HepG2 (cell line): Measurements from ENCODE around the gene GAS2.

Source experiments
- CTCF ChIP-seq: sonication (generic); formaldehyde crosslinking; IDR thresholded peaks from 2 replicates; pipeline ENCODE4 v1.5.0; 2020; ENCODE audit warnings: mild to moderate bottlenecking, missing genetic modification reagents, moderate library complexity
- HDAC6 ChIP-seq: fragments of 200-600 bp; sonication (generic); IDR thresholded peaks from 2 replicates; pipeline ENCODE4 v1.7.0; 2017; ENCODE audit warnings: mild to moderate bottlenecking, antibody characterized with exemption, low read length, low read depth
- KDM5A ChIP-seq: fragments of 200-600 bp; sonication (generic); IDR thresholded peaks from 2 replicates; pipeline ENCODE4 v1.7.0; 2018; ENCODE audit warnings: antibody characterized with exemption, mild to moderate bottlenecking, low read length, borderline replicate concordance
- KIAA2018 ChIP-seq: sonication (generic); formaldehyde crosslinking; IDR thresholded peaks from 2 replicates; pipeline ENCODE4 v1.5.0; 2020; ENCODE audit warnings: mild to moderate bottlenecking, missing genetic modification reagents, borderline replicate concordance
- PRPF4 ChIP-seq: fragments of 200-400 bp; formaldehyde crosslinking; IDR thresholded peaks from 2 replicates; pipeline ENCODE4 v1.6.1; 2016; ENCODE audit warnings: low read length, low read depth; ENCODE audit not compliant: poor library complexity, severe bottlenecking
- RERE ChIP-seq: IDR thresholded peaks from 2 replicates; pipeline ENCODE4 v1.6.1; 2016; ENCODE audit warnings: low read depth, missing genetic modification reagents, missing compliant biosample characterization
- RFX5 ChIP-seq: IDR thresholded peaks from 2 replicates; pipeline ENCODE4 v1.6.1; 2011; ENCODE audit warnings: low read depth, low read length, improper control_type of control experiment
- SMC3 ChIP-seq: IDR thresholded peaks from 2 replicates; pipeline ENCODE4 v1.6.1; 2011; ENCODE audit warnings: low read length, improper control_type of control experiment
- TAF1 ChIP-seq: sonication (generic); formaldehyde crosslinking; IDR thresholded peaks from 2 replicates; pipeline ENCODE4 v1.4.0; 2020; ENCODE audit warnings: missing genetic modification reagents
- TCF7 ChIP-seq: sonication (generic); IDR thresholded peaks from 2 replicates; pipeline ENCODE4 v1.6.1; 2016; ENCODE audit warnings: antibody characterized with exemption, low read depth
- ZNF354B ChIP-seq: sonication (generic); formaldehyde crosslinking; IDR thresholded peaks from 2 replicates; pipeline ENCODE4 v1.8.0; 2022; ENCODE audit warnings: mild to moderate bottlenecking, missing genetic modification reagents

GRCh38 chr11:22635689-22636088, 30.7 kb upstream of the GAS2 start:
- TF ChIP-seq ZNF354B = no peak
- TF ChIP-seq TAF1 (CRISPR knock-in tag) = no peak
- TF ChIP-seq HDAC6 = no peak
- no peak for TF ChIP-seq RFX5
- TF ChIP-seq TCF7 = no peak
- TF ChIP-seq PRPF4 = no peak
- TF ChIP-seq SMC3 = no peak
- no peak for TF ChIP-seq KIAA2018 (CRISPR knock-in tag)
- no peak for TF ChIP-seq RERE (CRISPR knock-in tag)
- TF ChIP-seq KDM5A = no peak
- no peak for TF ChIP-seq CTCF (CRISPR knock-in tag)
